ENCODE data around the gene PLXNC1. TPM values are rescaled to one million over a fixed set of nuclear protein-coding genes. Genes with fewer than 3 reads are reported as not detected.

Gene PLXNC1
- total and polyA plus RNA-seq, 2 of the 8 experiments (the other 6 are each of a cell fraction or from before 2014, with no cell fraction given) = 0.83 to 2.0 TPM

GRCh38 chr12:94277426-94278000, 129.1 kb downstream of the PLXNC1 start:
- Histone ChIP-seq H2BK20ac (ENCODE audit: low read length) (no peak overlapping the region), H3K79me1 (ENCODE audit: low read depth, low read length) (no peaks in the 10 kb centered on the region), H3K23ac (ENCODE audit: insufficient read length) (no peak overlapping the region), H3K56ac (replicated peaks; ENCODE audit: insufficient read length, low read depth, low read length) (no peak overlapping the region), H4K5ac (ENCODE audit: insufficient read length, low read depth, low read length) (no peak overlapping the region), H3K9ac (replicated peaks in 1 of 4; ENCODE audit: extremely low read depth in 1 of 4, low read depth in 3 of 4, low read length in 3 of 4) (no peak overlapping the region), H2BK120ac (replicated peaks; ENCODE audit: low read depth, low read length) (no peak overlapping the region), H3K36me3 (ENCODE audit: control insufficient read depth in 2 of 4, insufficient read depth in 4 of 4, low read length in 3 of 4) (no peaks in the 10 kb centered on the region), H2AK5ac (ENCODE audit: low read depth, low read length) (no peak overlapping the region), H4K8ac (ENCODE audit: extremely low read depth, insufficient read depth, low read length) (no peak overlapping the region), H2BK12ac (ENCODE audit: low read depth, low read length) (no peak overlapping the region), H3K27me3 (replicated peaks in 1 of 4; ENCODE audit: control insufficient read depth in 3 of 4, extremely low read depth in 1 of 4, insufficient read depth in 3 of 4, low read length in 3 of 4) (no peaks in the 10 kb centered on the region), H3K79me2 (ENCODE audit: control insufficient read depth in 1 of 2, insufficient read depth in 2 of 2, low read length in 2 of 2) (no peaks in the 10 kb centered on the region), H3K4ac (replicated peaks; ENCODE audit: insufficient read length, low read depth, low read length) (no peak overlapping the region), H4K91ac (replicated peaks; ENCODE audit: insufficient read length, low read length) (no peak overlapping the region), H2BK15ac (ENCODE audit: low read length) (no peak overlapping the region), H2BK5ac (ENCODE audit: low read depth, low read length) (no peak overlapping the region), H3K14ac (ENCODE audit: insufficient read length) (no peak overlapping the region), H3K23me2 (ENCODE audit: low read depth, low read length) (no peaks in the 10 kb centered on the region), H3K18ac (ENCODE audit: extremely low read depth, low read length) (no peak overlapping the region), H3K4me2 (ENCODE audit: insufficient read depth in 1 of 2, low read depth in 2 of 2, low read length in 2 of 2) (no peak overlapping the region), H3K9me3 (ENCODE audit: insufficient read depth in 2 of 2, low read depth in 1 of 2, low read length in 1 of 2) (no peaks in the 10 kb centered on the region), H2AFZ (ENCODE audit: low read length) (no peak overlapping the region), H3K4me3 (ENCODE audit: extremely low read depth in 1 of 4, insufficient read depth in 2 of 4, low read depth in 3 of 4, low read length in 4 of 4) (no peak overlapping the region), H3K4me1 (replicated peaks in 1 of 4; ENCODE audit: control insufficient read depth in 3 of 4, insufficient read depth in 4 of 4, low read length in 3 of 4) (no peaks in the 10 kb centered on the region), H3K27ac (ENCODE audit: low read depth, low read length) (no peak overlapping the region), H4K20me1 (replicated peaks in 1 of 2; ENCODE audit: control insufficient read depth in 1 of 2, insufficient read depth in 2 of 2, low read length in 2 of 2) (no peaks in the 10 kb centered on the region)
- ChIA-PET POLR2A (ENCODE audit: partially characterized antibody) (interaction anchor here (1.0 kb wide), 1 partner anchor 11 kb away, joined by 5 read pairs; no protein-coding TSS in a partner anchor), CTCF (ENCODE audit: partially characterized antibody) (interaction anchor here (1.2 kb wide), 1 partner anchor 52 kb away, joined by 3 read pairs; no protein-coding TSS in a partner anchor)
- WGBS, 2 experiments (ENCODE audit: extremely low coverage in 1 of 2, insufficient coverage in 1 of 2, insufficient read length in 1 of 2, insufficient replicate concordance in 2 of 2, low coverage in 1 of 2, low lambda C conversion rate in 2 of 2, missing lambda C conversion rate in 1 of 2) = 80% methylated on average over 9 of the region's 9 CpGs; no CpG with 5 or more reads in 1 of the 2 experiments
- FAIRE-seq (no peak), DNase-seq (ENCODE audit: low read depth in 1 of 2, low spot score in 2 of 2) (no peak)
- no peak for TF ChIP-seq PHF8 (conservative IDR thresholded peaks at IDR 0.05; ENCODE audit: low read depth, low read length)
- no peak for TF ChIP-seq CBX5 (IDR thresholded peaks at IDR 0.05; ENCODE audit: low read depth, low read length)
- TF ChIP-seq BACH1 (IDR thresholded peaks at IDR 0.05; ENCODE audit: low read length) = no peak
